ENCODE data around the gene CD96. TPM values are rescaled to one million over a fixed set of nuclear protein-coding genes. Genes with fewer than 3 reads are reported as not detected.
"Not testable (repeated sequence)": the region's sequence is repeated elsewhere in the genome, so short reads cannot be mapped to it uniquely, and the experiment has no call there.

Gene CD96
- total RNA-seq, 4 donors from 2014 or later = under 0.01 to 3.3 (median 0.64) TPM

GRCh38 chr3:111509308-111509707 is 32.7 kb upstream of the CD96 start:
- Histone ChIP-seq H3K9me3 (no peaks in the 10 kb centered on the region), H3K36me3 (no peaks in the 10 kb centered on the region), H3K4me1 (no peaks in the 10 kb centered on the region), H3K27me3 (no peaks in the 10 kb centered on the region), H3K27ac (no peak overlapping the region), H3K4me3 (no peak overlapping the region)
- TF ChIP-seq POLR2A (IDR thresholded peaks at IDR 0.05) (no peak), EP300 (IDR thresholded peaks at IDR 0.05) (no peak), CTCF (IDR thresholded peaks at IDR 0.05) (no peak)
- no peak for DNase-seq (ENCODE audit: low spot score in 2 of 2)
- 89 to 92% methylated on average over 4 of the region's 4 CpGs for WGBS, 2 donors

GRCh38 chr3:111517801-111518200 is 24.2 kb upstream of the CD96 start:
- H3K4me3 ChIP-seq = no peak overlapping the region
- no peak overlapping the region for H3K27ac ChIP-seq
- no peaks in the 10 kb centered on the region for H3K4me1 ChIP-seq
- H3K36me3 ChIP-seq = no peaks in the 10 kb centered on the region
- no peaks in the 10 kb centered on the region for H3K9me3 ChIP-seq
- TF ChIP-seq EP300 (IDR thresholded peaks at IDR 0.05) = no peak
- no peak for TF ChIP-seq CTCF (IDR thresholded peaks at IDR 0.05)
- TF ChIP-seq POLR2A (IDR thresholded peaks at IDR 0.05) = no peak
- WGBS, 2 donors = 65 to 72% methylated on average over 4 of the region's 4 CpGs
- H3K27me3 ChIP-seq = no peaks in the 10 kb centered on the region
- no peak for DNase-seq (ENCODE audit: low spot score in 2 of 2)

DNA sequence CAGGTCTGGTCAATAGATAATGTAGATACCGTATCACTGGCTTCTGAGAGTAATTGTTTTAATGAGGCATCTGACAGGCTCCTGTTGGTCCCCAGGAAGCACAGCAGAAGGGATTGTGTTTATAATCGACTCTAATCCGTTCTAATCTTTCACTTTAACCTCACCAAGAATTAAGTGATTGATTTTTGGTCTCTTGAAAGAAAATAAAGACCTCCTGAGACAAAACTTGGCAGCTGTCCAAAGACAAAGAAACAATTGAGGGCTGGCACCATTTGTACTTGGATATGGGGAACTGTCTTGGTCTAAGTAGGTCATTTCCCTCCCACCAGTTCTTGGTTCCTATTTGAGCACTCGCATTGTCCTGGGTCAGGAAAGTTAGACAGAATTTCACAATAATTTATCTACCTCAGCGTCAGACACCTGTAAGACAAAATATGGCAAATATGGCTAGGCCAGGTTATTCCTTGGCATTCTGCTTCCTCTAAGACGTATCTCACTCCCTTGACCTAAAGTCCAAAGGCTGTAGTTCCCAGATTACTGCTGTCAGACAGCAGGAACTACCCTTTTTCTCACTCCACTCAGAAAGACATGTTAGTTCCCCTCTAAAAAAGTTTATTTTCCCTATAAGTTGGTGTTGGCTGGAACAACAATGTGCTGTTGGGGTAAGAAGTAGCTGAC is 22.7 kb upstream of the CD96 start:
- no peak overlapping the region for H3K4me3 ChIP-seq
- no peaks in the 10 kb centered on the region for H3K36me3 ChIP-seq
- H3K4me1 ChIP-seq = no peaks in the 10 kb centered on the region
- H3K27ac ChIP-seq = no peak overlapping the region
- TF ChIP-seq POLR2A (IDR thresholded peaks at IDR 0.05) (no peak), EP300 (IDR thresholded peaks at IDR 0.05) (no peak), CTCF (IDR thresholded peaks at IDR 0.05) (no peak)
- H3K9me3 ChIP-seq = no peaks in the 10 kb centered on the region
- WGBS, 2 donors = 65 to 66% methylated on average over 6 of the region's 6 CpGs
- DNase-seq (ENCODE audit: low spot score in 2 of 2) = no peak
- H3K27me3 ChIP-seq = no peaks in the 10 kb centered on the region

DNA sequence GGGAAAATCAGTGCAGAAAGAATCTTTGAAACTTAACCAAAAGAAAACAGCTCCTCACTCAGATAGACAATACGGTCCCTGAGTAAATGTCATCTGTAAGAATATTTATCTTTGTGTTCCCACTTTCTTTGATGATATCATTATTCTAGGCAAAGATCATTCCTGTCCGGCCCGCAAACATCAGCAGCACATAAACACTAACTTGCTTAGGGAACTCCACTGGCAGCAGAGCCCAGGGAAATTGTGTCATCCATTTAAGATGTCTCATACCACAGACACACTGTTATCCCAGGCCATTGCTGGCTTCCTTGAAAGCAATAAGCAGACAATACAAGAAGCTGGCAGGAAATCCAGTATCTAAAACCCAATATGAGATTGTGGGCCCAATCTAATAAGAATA is 20.1 kb upstream of the CD96 start:
- Histone ChIP-seq H3K4me1 (no peaks in the 10 kb centered on the region), H3K4me3 (no peak overlapping the region), H3K9me3 (peaks cover 0 to 4% (median 0%) of the 10 kb centered on the region in 4 donors), H3K27ac (no peak overlapping the region), H3K27me3 (no peaks in the 10 kb centered on the region), H3K36me3 (no peaks in the 10 kb centered on the region)
- 41 to 53% methylated on average over 3 of the region's 3 CpGs for WGBS, 2 donors
- DNase-seq (ENCODE audit: low spot score in 2 of 2) = no peak
- no peak for TF ChIP-seq CTCF (IDR thresholded peaks at IDR 0.05)
- no peak for TF ChIP-seq POLR2A (IDR thresholded peaks at IDR 0.05)
- TF ChIP-seq EP300 (IDR thresholded peaks at IDR 0.05) = no peak

DNA sequence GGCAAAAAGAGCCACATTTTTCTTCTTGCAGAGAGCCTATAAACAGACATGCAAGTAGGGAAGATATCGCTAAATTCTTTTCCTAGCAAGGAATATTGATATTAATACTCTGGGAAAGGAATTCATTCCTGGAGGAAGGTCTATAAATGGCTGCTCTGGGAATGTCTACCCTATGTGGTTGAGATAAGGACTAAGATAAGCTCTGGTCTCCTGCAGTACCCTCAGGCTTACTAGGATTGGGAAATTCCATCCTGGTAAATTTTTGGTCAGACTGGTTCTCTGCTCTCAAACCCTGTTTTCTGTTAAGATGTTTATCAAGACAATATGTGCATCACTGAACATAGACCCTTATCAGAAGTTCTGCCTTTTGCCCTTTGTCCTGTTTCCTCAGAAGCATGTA is 17.5 kb upstream of the CD96 start:
- not testable (repeated sequence) for H3K4me3 ChIP-seq; H3K9me3 ChIP-seq; H3K4me1 ChIP-seq; DNase-seq (ENCODE audit: low spot score in 2 of 2); H3K27ac ChIP-seq; H3K27me3 ChIP-seq; H3K36me3 ChIP-seq
- WGBS, 2 donors = 97 to 100% methylated on average over 1 of the region's 1 CpG

GRCh38 chr3:111531446-111531845 is 10.6 kb upstream of the CD96 start:
- H3K27me3 ChIP-seq = no peaks in the 10 kb centered on the region
- no peaks in the 10 kb centered on the region for H3K4me1 ChIP-seq
- WGBS, 2 donors = 56% methylated on average over 4 of the region's 4 CpGs
- H3K4me3 ChIP-seq = no peak overlapping the region
- H3K27ac ChIP-seq = no peak overlapping the region
- H3K9me3 ChIP-seq = peaks cover 0 to 9% (median 0%) of the 10 kb centered on the region in 4 donors
- no peaks in the 10 kb centered on the region for H3K36me3 ChIP-seq
- no peak for DNase-seq (ENCODE audit: low spot score in 2 of 2)
- TF ChIP-seq EP300 (IDR thresholded peaks at IDR 0.05) (no peak), CTCF (IDR thresholded peaks at IDR 0.05) (no peak), POLR2A (IDR thresholded peaks at IDR 0.05) (no peak)

All from tibial nerve (tissue), 4 donors.